ENCODE data around the gene SLN.

DNA sequence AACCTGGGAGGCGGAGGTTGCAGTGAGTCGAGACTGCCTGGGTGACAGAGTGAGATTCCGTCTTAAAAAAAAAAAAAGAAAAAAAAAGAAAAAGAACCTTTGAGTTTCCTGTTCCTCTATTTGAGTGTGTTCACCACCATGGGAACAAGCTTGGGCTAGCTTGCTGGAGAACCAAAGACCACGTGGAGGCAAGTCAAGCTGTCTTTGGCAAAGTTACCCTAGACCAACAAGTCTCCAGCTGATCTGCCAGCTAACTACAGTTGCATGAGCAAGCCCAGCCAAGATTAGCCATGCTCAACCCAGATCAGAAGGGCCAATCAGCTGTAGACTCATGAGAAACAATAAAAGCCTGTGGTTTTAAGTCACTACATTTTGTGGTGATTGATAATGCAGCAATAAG lies 29.7 kb downstream of the SLN start:
- TF ChIP-seq, protein P1, sequence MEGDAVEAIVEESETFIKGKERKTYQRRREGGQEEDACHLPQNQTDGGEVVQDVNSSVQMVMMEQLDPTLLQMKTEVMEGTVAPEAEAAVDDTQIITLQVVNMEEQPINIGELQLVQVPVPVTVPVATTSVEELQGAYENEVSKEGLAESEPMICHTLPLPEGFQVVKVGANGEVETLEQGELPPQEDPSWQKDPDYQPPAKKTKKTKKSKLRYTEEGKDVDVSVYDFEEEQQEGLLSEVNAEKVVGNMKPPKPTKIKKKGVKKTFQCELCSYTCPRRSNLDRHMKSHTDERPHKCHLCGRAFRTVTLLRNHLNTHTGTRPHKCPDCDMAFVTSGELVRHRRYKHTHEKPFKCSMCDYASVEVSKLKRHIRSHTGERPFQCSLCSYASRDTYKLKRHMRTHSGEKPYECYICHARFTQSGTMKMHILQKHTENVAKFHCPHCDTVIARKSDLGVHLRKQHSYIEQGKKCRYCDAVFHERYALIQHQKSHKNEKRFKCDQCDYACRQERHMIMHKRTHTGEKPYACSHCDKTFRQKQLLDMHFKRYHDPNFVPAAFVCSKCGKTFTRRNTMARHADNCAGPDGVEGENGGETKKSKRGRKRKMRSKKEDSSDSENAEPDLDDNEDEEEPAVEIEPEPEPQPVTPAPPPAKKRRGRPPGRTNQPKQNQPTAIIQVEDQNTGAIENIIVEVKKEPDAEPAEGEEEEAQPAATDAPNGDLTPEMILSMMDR (conservative IDR thresholded peaks at IDR 0.05 in 1 of 2, IDR thresholded peaks at IDR 0.05 in 1 of 2; ENCODE audit: extremely low read depth in 1 of 2, insufficient read depth in 1 of 2, low read depth in 1 of 2, low read length in 2 of 2), result no peak
- TF ChIP-seq EZH2 (IDR thresholded peaks at IDR 0.05; ENCODE audit: borderline replicate concordance, low read length), result no peak
